ENCODE data around the gene RGS9.
"Not testable (repeated sequence)": the region's sequence is repeated elsewhere in the genome, so short reads cannot be mapped to it uniquely, and the experiment has no call there.

The RGS9 gene

GRCh38 chr17:65116515-65116914, 20.7 kb upstream of the RGS9 start:
- DNase-seq, ATAC-seq: not testable (repeated sequence)

- no peak for DNase-seq
- ATAC-seq = no peak
Measured at GRCh38 chr17:65117384-65118035, 19.7 kb upstream of the RGS9 start.

GRCh38 chr17:65121368-65121767, 15.8 kb upstream of the RGS9 start:
- DNase-seq (no peak), ATAC-seq (no peak)

GRCh38 chr17:65121916-65122806, 15.0 kb upstream of the RGS9 start:
- DNase-seq (peak; percentile 46), ATAC-seq (peak; percentile 79)

GRCh38 chr17:65122836-65123756, 14.1 kb upstream of the RGS9 start:
- ATAC-seq (peak; percentile 82), DNase-seq (peak; percentile 82)

GRCh38 chr17:65123757-65124675, 13.2 kb upstream of the RGS9 start:
- DNase-seq (no peak), ATAC-seq (no peak)

- ATAC-seq (no peak), DNase-seq (no peak)
Measured at GRCh38 chr17:65130832-65131231, 6.3 kb upstream of the RGS9 start.

- DNase-seq (no peak), ATAC-seq (no peak)
Measured at GRCh38 chr17:65131240-65131639, 5.9 kb upstream of the RGS9 start.

- ATAC-seq (no peak), DNase-seq (no peak)
Measured at GRCh38 chr17:65131946-65132345, 5.2 kb upstream of the RGS9 start.

GRCh38 chr17:65134035-65134434, 3.1 kb upstream of the RGS9 start:
- DNase-seq (no peak), ATAC-seq (no peak)

GRCh38 chr17:65139101-65139764, 2.1 kb downstream of the RGS9 start:
- no peak for ATAC-seq
- DNase-seq = no peak

- ATAC-seq (no peak), DNase-seq (no peak)
Measured at GRCh38 chr17:65142247-65142646, 5.1 kb downstream of the RGS9 start.

GRCh38 chr17:65143889-65144604, 6.9 kb downstream of the RGS9 start:
- ATAC-seq = no peak
- no peak for DNase-seq

GRCh38 chr17:65145743-65146142, 8.6 kb downstream of the RGS9 start:
- DNase-seq (no peak), ATAC-seq (no peak)

- no peak for DNase-seq
- ATAC-seq = no peak
Measured at GRCh38 chr17:65147955-65148354, 10.8 kb downstream of the RGS9 start.

GRCh38 chr17:65154770-65155589, 17.8 kb downstream of the RGS9 start:
- DNase-seq = no peak
- peak; percentile 84 for ATAC-seq

GRCh38 chr17:65155622-65156021, 18.5 kb downstream of the RGS9 start:
- no peak for ATAC-seq
- DNase-seq = no peak

- no peak for ATAC-seq
- no peak for DNase-seq
Measured at GRCh38 chr17:65156185-65156834, 19.1 kb downstream of the RGS9 start.
